ENCODE measurements around the gene MYO5C.

DNA sequence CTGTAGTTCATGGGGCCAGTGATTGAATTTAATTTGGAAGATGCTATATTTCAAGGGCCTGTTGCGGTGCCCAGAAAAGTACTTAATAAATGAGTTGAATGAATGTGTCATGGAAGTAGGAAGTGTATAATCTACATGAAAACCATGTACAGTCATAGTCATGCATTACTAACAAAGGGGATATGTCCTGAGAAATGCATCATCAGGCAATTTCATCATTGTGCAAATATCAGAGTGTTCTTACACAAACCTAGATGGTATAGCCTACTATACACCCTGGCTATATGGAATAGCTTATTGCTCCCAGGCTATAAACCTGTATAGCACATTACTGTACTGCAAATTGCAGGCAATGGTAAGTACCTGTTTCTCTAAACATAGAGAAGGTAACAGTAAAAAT, 10.7 kb upstream of the MYO5C start:
- TF ChIP-seq POLR2AphosphoS5 (IDR thresholded peaks at IDR 0.05) = no peak
- TF ChIP-seq EP300 (IDR thresholded peaks at IDR 0.05) = no peak

Data from upper lobe of left lung (tissue), 4 donors.